Calu3 (cell line): ENCODE results near the gene GALNTL6. TPM values are rescaled to one million over a fixed set of nuclear protein-coding genes. Genes with fewer than 3 reads are reported as not detected.
A peak's percentile ranks its signal among the peaks of the same experiment; 100 is the strongest.

Experiments used
- BruUV-seq: library from RNA; stranded (reverse); fragments of 400-500 nt; replicated peaks from 2 replicates; lab custom pipeline; 2021; lab: Mats Ljungman, UMichigan
- CTCF ChIA-PET: fragments of 300-600 bp; sonication (Branson Sonifier 250); formaldehyde crosslinking; loops from one replicate; lab custom pipeline; 2022; ENCODE audit warnings: antibody characterized with exemption; lab: Charles Lee
- DNase-seq: peaks from one replicate; pipeline ENCODE4 v3.0.0; 2022
- H3K27ac Mint-ChIP-seq: one replicate; pipeline ENCODE4 v1.8.0; 2022; ENCODE audit warnings: mixed read lengths; ENCODE audit not compliant: unreplicated experiment
- H3K27me3 Mint-ChIP-seq: one replicate; pipeline ENCODE4 v1.8.0; 2022; ENCODE audit warnings: mixed read lengths; ENCODE audit not compliant: unreplicated experiment
- H3K36me3 Mint-ChIP-seq: one replicate; pipeline ENCODE4 v1.8.0; 2022; ENCODE audit warnings: mild to moderate bottlenecking, moderate library complexity, mixed read lengths; ENCODE audit not compliant: insufficient read depth, unreplicated experiment
- H3K4me1 Mint-ChIP-seq: one replicate; pipeline ENCODE4 v1.8.0; 2022; ENCODE audit warnings: mild to moderate bottlenecking, low read depth, mixed read lengths; ENCODE audit not compliant: unreplicated experiment
- H3K4me3 Mint-ChIP-seq: one replicate; pipeline ENCODE4 v1.8.0; 2022; ENCODE audit warnings: mild to moderate bottlenecking, low read depth, moderate library complexity, mixed read lengths; ENCODE audit not compliant: unreplicated experiment
- H3K9me3 Mint-ChIP-seq: one replicate; pipeline ENCODE4 v1.8.0; 2022; ENCODE audit warnings: low read depth, mixed read lengths; ENCODE audit not compliant: unreplicated experiment
- intact Hi-C: fragments of 100-400 bp; cut with micrococcal nuclease; formaldehyde crosslinking; loops from one replicate; pipeline ENCODE4 v1.10.0; 2022; ENCODE audit not compliant: unreplicated experiment
- total RNA-seq: library from RNA; stranded (reverse); gene quantifications from 2 replicates; pipeline ENCODE4 v1.2.3, GENCODE V29; 2022
- TF ChIP-seq, protein P1 (sequence below): fragments of 200-600 bp; IDR thresholded peaks from one replicate; pipeline ENCODE4 v1.8.0; 2022; ENCODE audit warnings: antibody characterized with exemption; ENCODE audit not compliant: unreplicated experiment

GALNTL6 gene
- total RNA-seq, 1 experiment from 2014 or later = not detected

GRCh38 chr4:172188248-172188988 lies 375.2 kb downstream of the GALNTL6 start:
- DNase-seq = no peak
- TF ChIP-seq, protein P1, sequence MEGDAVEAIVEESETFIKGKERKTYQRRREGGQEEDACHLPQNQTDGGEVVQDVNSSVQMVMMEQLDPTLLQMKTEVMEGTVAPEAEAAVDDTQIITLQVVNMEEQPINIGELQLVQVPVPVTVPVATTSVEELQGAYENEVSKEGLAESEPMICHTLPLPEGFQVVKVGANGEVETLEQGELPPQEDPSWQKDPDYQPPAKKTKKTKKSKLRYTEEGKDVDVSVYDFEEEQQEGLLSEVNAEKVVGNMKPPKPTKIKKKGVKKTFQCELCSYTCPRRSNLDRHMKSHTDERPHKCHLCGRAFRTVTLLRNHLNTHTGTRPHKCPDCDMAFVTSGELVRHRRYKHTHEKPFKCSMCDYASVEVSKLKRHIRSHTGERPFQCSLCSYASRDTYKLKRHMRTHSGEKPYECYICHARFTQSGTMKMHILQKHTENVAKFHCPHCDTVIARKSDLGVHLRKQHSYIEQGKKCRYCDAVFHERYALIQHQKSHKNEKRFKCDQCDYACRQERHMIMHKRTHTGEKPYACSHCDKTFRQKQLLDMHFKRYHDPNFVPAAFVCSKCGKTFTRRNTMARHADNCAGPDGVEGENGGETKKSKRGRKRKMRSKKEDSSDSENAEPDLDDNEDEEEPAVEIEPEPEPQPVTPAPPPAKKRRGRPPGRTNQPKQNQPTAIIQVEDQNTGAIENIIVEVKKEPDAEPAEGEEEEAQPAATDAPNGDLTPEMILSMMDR = no peak
- Mint-ChIP-seq H3K27me3 (no peaks in the 10 kb centered on the region), H3K9me3 (no peaks in the 10 kb centered on the region), H3K4me1 (no peaks in the 10 kb centered on the region), H3K36me3 (no peaks in the 10 kb centered on the region), H3K4me3 (no peak overlapping the region), H3K27ac (no peak overlapping the region)
- no TSS peak for BruUV-seq
- intact Hi-C loops = no loop called here
- CTCF ChIA-PET = no interaction called here

DNA sequence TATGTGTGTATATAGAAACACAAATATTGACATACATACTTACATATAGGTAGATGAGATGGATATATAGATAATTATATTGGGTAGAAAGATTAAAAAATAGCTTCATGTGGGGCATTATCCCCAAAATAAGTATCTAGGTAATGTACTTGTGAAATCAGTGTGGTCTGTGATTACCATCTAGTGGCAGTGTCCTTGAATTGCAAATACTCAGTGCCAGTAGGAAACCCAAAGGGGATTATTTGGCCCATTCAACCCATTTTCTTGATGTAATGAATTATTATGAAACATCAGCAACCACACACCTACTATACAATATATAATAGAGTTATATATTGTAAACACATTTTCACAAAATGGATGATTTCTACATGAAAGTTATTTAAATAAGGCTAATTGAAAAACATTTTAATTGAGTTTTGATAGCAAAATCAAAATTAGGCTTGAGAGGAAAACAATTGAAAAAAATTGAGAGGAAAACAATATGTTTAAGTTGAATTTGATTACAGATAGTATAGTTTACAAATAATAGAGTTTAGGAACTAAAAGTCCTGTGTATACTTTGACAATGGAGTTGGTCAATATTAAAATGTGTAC lies 389.4 kb downstream of the GALNTL6 start:
- Mint-ChIP-seq H3K9me3 (no peaks in the 10 kb centered on the region), H3K36me3 (no peaks in the 10 kb centered on the region), H3K4me1 (no peaks in the 10 kb centered on the region), H3K27me3 (no peaks in the 10 kb centered on the region), H3K4me3 (no peak overlapping the region), H3K27ac (no peak overlapping the region)
- TF ChIP-seq, protein P1 = no peak
- BruUV-seq = no TSS peak
- peak; percentile 2 for DNase-seq
- CTCF ChIA-PET = no interaction called here
- intact Hi-C loops = loop anchor here (1.0 to 5.0 kb wide), 3 partner anchors 356 to 1615 kb away; no protein-coding TSS in a partner anchor

GRCh38 chr4:172207258-172207657 lies 394.1 kb downstream of the GALNTL6 start:
- no peaks in the 10 kb centered on the region for H3K9me3 Mint-ChIP-seq
- no TSS peak for BruUV-seq
- no peak for DNase-seq
- no peaks in the 10 kb centered on the region for H3K4me1 Mint-ChIP-seq
- H3K27me3 Mint-ChIP-seq = no peaks in the 10 kb centered on the region
- H3K36me3 Mint-ChIP-seq = no peaks in the 10 kb centered on the region
- intact Hi-C loops = no loop called here
- CTCF ChIA-PET = no interaction called here
- H3K27ac Mint-ChIP-seq = no peak overlapping the region
- TF ChIP-seq, protein P1 = no peak
- no peak overlapping the region for H3K4me3 Mint-ChIP-seq

DNA sequence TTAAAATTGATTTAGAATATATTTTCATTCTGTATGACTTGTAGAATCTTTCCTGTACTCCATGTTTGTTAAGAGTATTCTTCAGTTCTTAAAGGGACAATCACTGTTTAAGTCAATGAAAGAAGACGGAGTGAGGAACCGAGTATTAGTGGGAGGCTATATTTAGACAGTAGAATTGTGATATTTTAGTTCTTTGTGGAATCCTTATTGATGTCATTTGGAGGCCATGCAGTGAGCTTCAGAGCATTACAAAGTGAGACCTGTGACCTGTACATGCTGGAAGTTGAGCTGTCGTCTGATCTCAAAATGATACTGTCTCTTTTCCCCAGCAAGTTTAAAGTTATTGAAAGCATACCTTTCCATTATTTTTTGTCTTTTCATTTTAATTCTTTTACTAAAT lies 394.7 kb downstream of the GALNTL6 start:
- TF ChIP-seq, protein P1 = no peak
- Mint-ChIP-seq H3K36me3 (no peaks in the 10 kb centered on the region), H3K9me3 (no peaks in the 10 kb centered on the region), H3K27me3 (no peaks in the 10 kb centered on the region), H3K4me3 (no peak overlapping the region), H3K27ac (no peak overlapping the region), H3K4me1 (no peaks in the 10 kb centered on the region)
- no peak for DNase-seq
- CTCF ChIA-PET = no interaction called here
- intact Hi-C loops = loop anchor here (1.0 kb wide), 1 partner anchor 24 kb away; no protein-coding TSS in a partner anchor
- BruUV-seq = no TSS peak
